Activated T-helper 1 cell treated with anti-CD3 and anti-CD28 coated beads, Interleukin-2, amount 50 U/mL, for 16 hours (primary cell): ENCODE results near the gene RTL10.
"Not testable (repeated sequence)": the region's sequence is repeated elsewhere in the genome, so short reads cannot be mapped to it uniquely, and the experiment has no call there.

Experiments
- DNase-seq, 2 donors: peaks; one replicate each; pipeline ENCODE4 v3.0.0-alpha.2; 2020; ENCODE audit warnings: low read depth in 1 of 2, low spot score in 1 of 2

RTL10 gene

DNA sequence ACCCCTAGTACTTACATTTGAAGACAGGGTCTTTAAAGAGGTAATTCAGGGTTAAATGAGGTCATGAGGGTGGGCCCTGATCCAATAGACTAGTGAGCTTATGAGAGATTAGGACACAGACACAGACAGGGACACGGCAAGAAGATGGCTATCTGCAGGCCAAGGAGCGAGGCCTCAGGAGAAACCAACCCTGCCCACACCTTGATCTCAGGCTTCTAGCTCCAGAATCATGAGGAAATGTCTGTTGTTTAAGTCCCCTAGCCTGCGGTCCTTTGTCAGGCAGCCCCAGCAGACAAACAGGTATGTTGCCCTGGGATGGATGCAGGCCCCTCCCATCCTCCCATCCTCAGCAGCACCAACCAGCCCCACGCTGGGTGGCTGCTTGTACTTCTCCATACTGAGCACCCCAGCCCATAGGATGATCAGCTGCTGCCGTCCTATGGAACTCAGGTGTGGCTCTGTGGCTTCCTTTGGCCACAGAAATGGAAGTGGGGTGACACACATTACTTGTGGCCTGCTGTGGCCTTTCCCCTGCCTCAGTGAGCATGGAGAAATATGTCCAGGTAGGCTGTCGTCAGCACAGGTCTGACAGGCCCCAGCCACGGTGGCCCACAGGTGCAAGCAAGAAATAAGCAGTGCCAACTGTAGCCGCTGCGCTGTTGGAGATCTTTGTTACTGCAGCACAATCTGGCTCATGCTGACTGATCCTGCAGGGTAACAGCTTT, 7.9 kb downstream of the RTL10 start:
- DNase-seq, result no peak

DNA sequence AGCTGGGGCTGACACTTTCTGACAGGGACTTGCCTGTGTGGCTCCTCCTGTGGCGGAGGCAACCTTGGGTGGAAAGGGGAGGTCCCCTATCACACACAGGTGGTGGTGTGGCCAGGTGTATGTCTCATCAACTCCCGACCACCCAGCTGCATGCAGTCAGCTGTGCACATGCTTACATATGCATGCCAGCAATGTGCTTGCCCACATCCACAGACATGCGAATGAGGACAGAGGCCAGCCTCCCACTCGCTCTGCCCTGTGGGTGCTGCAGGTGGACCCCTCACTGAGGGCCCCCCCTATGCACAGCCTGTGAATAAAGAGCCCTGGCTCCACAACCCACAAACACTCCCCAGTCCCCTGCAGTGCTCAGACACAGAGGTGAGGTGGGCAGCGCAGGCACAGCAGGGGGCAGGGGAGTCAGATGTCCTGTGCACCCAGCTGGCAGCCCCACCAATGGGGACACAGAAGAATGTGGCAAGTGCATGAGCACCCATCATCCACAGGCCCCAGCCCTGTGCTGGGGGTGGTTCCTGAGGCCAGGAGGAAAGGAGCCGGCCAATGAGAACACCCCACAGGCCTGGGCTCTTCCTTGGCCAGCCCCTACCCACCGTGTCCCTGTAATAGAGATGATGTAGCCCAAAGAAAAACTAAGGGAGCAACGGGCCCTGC, 9.5 kb downstream of the RTL10 start:
- DNase-seq, result no peak

GRCh38 chr22:19844377-19845053, 10.2 kb downstream of the RTL10 start:
- no peak for DNase-seq

DNA sequence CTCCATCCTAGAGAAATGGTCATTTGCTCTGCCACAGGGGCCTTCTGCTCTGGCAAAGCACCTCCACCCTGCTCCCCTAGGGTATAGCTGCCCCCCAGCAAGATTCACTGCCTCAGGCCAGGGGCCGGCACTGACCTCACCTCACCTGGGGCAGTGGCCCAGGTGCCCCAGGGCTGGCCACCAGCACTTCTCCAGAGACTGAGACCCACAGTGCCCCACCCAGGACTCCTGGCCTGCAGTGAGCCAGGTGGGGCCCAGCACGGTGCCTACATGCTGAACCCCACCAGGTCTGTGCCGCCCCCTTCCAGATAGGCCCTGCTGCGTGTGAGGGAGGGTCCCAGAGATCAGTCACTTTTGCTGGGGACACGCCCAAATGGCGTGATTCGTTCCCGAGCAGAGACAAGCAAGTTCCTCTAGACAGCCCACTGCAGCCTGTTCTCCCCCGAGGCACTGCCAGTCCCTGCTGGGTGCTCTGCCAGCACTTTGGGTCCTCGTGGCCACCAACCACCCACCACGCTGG, 10.8 kb downstream of the RTL10 start:
- DNase-seq, result no peak

GRCh38 chr22:19843107-19843856, 11.4 kb downstream of the RTL10 start:
- no peak for DNase-seq

DNA sequence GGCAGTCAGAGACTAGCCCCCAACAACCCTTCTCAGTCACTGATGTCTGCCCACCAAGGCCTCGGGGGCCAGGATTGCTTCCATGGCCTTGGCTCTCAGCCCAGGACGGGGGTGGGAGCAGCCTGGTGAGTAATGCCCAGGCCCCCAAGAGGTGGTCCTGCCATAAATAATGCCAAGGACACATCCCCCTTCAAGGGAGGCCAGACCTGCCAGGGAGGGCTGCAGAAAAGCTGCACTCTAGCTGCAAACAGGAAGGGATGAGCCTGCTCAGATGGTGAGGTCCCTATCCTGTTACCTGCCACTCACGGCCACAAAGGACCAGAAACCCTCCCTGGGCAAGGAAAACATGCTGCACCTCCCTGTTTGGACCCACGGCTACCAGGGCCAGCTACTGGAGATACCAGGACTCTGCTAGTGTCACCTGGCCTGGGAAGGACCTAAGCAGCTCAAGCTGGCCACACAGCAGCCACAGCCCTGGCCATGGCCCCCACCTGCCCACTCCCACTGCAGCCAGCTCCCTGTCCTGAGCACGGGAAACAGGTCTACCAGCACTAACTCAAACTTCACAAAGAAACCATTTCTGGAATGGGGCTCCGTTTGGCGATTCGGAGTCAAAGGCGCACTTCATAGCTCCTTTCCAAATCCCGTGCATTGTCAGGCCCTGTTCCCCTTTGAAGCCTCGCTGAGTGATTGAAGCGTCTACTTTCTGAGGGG, 12.1 kb downstream of the RTL10 start:
- no peak for DNase-seq

GRCh38 chr22:19841641-19842392, 12.9 kb downstream of the RTL10 start:
- no peak for DNase-seq

- DNase-seq, result no peak
These were observed 13.6 kb downstream of the RTL10 start for GRCh38 chr22:19840955-19841640.

DNA sequence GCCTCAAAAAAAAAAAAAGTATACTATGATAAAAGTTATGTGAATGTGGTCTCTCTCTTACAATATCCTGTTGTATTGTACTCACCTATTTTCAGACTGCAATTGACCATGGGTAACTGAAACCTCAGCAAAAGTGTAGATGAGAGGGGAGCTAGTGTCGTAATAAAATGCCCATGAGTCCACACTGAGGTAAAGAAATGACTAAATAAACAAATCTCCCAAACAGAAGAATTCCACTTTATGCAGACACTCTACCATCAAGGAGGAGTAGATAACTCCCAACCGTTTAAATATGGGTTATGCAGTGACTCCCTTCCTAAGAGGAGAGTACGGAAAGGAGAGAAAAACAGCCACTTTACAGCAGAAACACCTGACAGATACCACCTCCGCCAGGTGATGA, 14.6 kb downstream of the RTL10 start:
- DNase-seq, result no peak

- no peak for DNase-seq
These were observed 16.8 kb downstream of the RTL10 start for GRCh38 chr22:19837915-19838314.

GRCh38 chr22:19836512-19836911, 18.2 kb downstream of the RTL10 start:
- DNase-seq, result no peak

- DNase-seq, result no peak
These were observed 20.1 kb downstream of the RTL10 start for GRCh38 chr22:19834599-19834998.

GRCh38 chr22:19833327-19833726, 21.3 kb downstream of the RTL10 start:
- DNase-seq, result not testable (repeated sequence)

- peak in 1 of 2 donors; percentile 0 for DNase-seq
These were observed 22.1 kb downstream of the RTL10 start for GRCh38 chr22:19832476-19833108.

GRCh38 chr22:19831979-19832378, 22.7 kb downstream of the RTL10 start:
- DNase-seq, result not testable (repeated sequence)

DNA sequence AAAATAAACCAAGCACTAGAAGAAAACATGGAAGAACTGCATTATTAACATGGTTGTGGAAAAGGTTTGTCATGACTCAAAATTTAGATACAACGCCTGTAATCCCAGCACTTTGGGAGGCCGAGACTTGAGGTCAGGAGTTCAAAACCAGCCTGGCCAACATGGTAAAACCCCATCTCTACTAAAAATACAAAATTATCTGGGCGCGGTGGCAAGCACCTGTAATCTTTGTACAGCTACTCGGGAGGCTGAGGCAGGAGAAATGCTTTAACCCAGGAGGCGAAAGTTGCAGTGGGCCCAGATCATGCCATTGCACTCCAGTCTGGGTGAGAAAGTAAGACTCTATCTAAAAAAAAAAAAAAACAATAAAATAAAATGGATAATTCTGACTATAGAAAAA, 23.7 kb downstream of the RTL10 start:
- DNase-seq, result no peak

GRCh38 chr22:19828035-19828401, 26.7 kb downstream of the RTL10 start:
- DNase-seq, result no peak

GRCh38 chr22:19827341-19828034, 27.2 kb downstream of the RTL10 start:
- DNase-seq, result no peak

DNA sequence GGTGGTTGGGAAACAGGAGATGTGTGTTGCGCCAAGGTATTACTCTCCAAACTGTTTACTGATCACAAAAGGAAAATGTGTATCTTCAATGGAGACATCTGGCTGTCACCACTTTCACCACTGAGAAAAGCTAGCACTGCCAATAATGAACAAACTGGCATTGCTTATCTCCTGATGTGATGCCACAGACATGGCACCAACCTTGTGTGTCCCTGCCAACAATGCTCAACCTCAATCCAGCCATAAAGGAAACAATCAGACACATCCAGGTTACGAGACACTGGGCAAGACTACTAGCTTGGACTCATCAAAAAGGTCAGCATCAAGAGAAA, 28.1 kb downstream of the RTL10 start:
- DNase-seq, result no peak
